Lung (tissue), 12 donors: ENCODE results near the gene PTPRG. TPM values are rescaled to one million over a fixed set of nuclear protein-coding genes. Genes with fewer than 3 reads are reported as not detected.

Experiments
- ATAC-seq: fragments of 200-7000 bp; cut with Tn5 transposase; one replicate; pipeline ENCODE4 v1.9.1; 2020; ENCODE audit warnings: moderate number of reproducible peaks; ENCODE audit not compliant: insufficient read depth, low FRiP score
- DNase-seq, 3 donors: peaks; one replicate each; pipeline ENCODE4 v3.0.0-alpha.2; 2013 to 2017
- H3K27ac ChIP-seq, 2 donors: one replicate each; pipeline ENCODE4 v1.5.1; 2013; ENCODE audit warnings: mild to moderate bottlenecking in 2 of 2, moderate library complexity in 2 of 2, control low read depth in 1 of 2, inconsistent platforms in 1 of 2, low read depth in 1 of 2, low read length in 1 of 2
- H3K27me3 ChIP-seq, 3 donors: one replicate each; pipeline ENCODE4 v1.5.1; 2013; ENCODE audit warnings: low read length in 2 of 3; ENCODE audit not compliant: control insufficient read depth in 3 of 3, insufficient read depth in 3 of 3
- H3K36me3 ChIP-seq, 4 donors: one replicate each; pipeline ENCODE4 v1.5.1; 2013; ENCODE audit warnings: low read length in 4 of 4, mild to moderate bottlenecking in 1 of 4, moderate library complexity in 1 of 4; ENCODE audit not compliant: control insufficient read depth in 4 of 4, insufficient read depth in 4 of 4
- H3K4me1 ChIP-seq, 5 donors: one replicate each; pipeline ENCODE4 v1.5.1; 2013; ENCODE audit warnings: low read length in 5 of 5, mild to moderate bottlenecking in 2 of 5, moderate library complexity in 1 of 5; ENCODE audit not compliant: control insufficient read depth in 5 of 5, insufficient read depth in 5 of 5
- H3K4me3 ChIP-seq: one replicate; pipeline ENCODE4 v1.5.1; 2013; ENCODE audit warnings: mild to moderate bottlenecking, control low read depth, moderate library complexity
- H3K9ac ChIP-seq, 2 donors: one replicate each; pipeline ENCODE4 v1.5.1; 2013; ENCODE audit warnings: low read length in 2 of 2, control low read depth in 1 of 2; ENCODE audit not compliant: insufficient read depth in 1 of 2
- H3K9me3 ChIP-seq, 4 donors: one replicate each; pipeline ENCODE4 v1.5.1; 2013; ENCODE audit warnings: low read length in 3 of 4, mild to moderate bottlenecking in 1 of 4, moderate library complexity in 1 of 4; ENCODE audit not compliant: control insufficient read depth in 4 of 4, insufficient read depth in 3 of 4
- WGBS, 2 donors: extraction: QIAGEN DNeasy Blood & Tissue Kit; methylation state at CpG; one replicate each; pipeline ENCODE4 v1.1.7; 2013; 5-methylcytosine and 5-hydroxymethylcytosine counted together
- polyA plus RNA-seq, 2 donors: library from polyadenylated mRNA; stranded (reverse); fragments of 200-250 nt; gene quantifications; one replicate each; pipeline ENCODE4 v1.2.1, GENCODE V29; 2013
- total RNA-seq, 2 donors: library from RNA; depleted of rRNA in 1 of 2; stranded (reverse); fragments of >200 nt in 1 of 2; gene quantifications; one replicate each; pipeline ENCODE4 v1.2.1, GENCODE V29; 2014 to 2021
- TF ChIP-seq, protein P1 (sequence below): IDR thresholded peaks from 2 replicates; pipeline ENCODE4 v1.5.1; 2012; ENCODE audit warnings: mild to moderate bottlenecking; ENCODE audit errors: control extremely low read depth, extremely low read depth
- donor health status: control.
- donor health status: control.
- donor health status: Bipolar disorder and iron deficiency.
- donor health status: healthy.
- donor health status: DM: yes; HTN: yes; CAD: no.

Gene PTPRG
- total and polyA plus RNA-seq, 4 donors: 8.5 to 131 (median 75.9) TPM

DNA sequence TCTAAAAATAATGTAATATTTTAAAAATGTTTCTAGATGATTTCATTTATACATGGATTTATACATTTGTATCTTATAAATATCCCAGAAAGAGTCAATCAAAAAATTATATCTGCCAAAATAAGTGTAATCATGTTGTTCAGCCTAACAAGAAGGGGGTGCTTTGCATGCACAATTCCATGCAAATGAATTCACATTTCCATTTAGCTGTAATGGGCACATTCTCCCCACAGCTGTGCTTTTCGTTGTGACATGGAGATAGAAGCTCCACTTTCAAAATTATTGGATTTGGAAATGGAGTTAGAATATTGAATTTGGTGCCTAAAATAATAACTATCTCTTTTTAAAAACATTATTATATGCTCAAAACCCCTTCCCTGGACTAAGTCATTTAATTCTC is 270.6 kb downstream of the PTPRG start:
- no peaks in the 10 kb centered on the region for H3K9me3 ChIP-seq
- no peak for DNase-seq
- 92 to 94% methylated on average over 1 of the region's 1 CpG for WGBS, 2 donors
- TF ChIP-seq, protein P1, sequence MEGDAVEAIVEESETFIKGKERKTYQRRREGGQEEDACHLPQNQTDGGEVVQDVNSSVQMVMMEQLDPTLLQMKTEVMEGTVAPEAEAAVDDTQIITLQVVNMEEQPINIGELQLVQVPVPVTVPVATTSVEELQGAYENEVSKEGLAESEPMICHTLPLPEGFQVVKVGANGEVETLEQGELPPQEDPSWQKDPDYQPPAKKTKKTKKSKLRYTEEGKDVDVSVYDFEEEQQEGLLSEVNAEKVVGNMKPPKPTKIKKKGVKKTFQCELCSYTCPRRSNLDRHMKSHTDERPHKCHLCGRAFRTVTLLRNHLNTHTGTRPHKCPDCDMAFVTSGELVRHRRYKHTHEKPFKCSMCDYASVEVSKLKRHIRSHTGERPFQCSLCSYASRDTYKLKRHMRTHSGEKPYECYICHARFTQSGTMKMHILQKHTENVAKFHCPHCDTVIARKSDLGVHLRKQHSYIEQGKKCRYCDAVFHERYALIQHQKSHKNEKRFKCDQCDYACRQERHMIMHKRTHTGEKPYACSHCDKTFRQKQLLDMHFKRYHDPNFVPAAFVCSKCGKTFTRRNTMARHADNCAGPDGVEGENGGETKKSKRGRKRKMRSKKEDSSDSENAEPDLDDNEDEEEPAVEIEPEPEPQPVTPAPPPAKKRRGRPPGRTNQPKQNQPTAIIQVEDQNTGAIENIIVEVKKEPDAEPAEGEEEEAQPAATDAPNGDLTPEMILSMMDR: no peak
- peaks cover 2 to 26% (median 16%) of the 10 kb centered on the region in 5 donors for H3K4me1 ChIP-seq
- H3K27me3 ChIP-seq: no peaks in the 10 kb centered on the region
- no peaks in the 10 kb centered on the region for H3K36me3 ChIP-seq
- no peak for ATAC-seq
- H3K4me3 ChIP-seq: no peak overlapping the region
- no peak overlapping the region for H3K9ac ChIP-seq
- no peak overlapping the region for H3K27ac ChIP-seq

- Histone ChIP-seq H3K27ac (no peak overlapping the region), H3K4me1 (peaks cover 2 to 23% (median 16%) of the 10 kb centered on the region in 5 donors), H3K4me3 (no peak overlapping the region), H3K36me3 (no peaks in the 10 kb centered on the region), H3K9me3 (no peaks in the 10 kb centered on the region), H3K9ac (no peak overlapping the region), H3K27me3 (no peaks in the 10 kb centered on the region)
- 79 to 91% methylated on average over 6 of the region's 6 CpGs for WGBS, 2 donors
- DNase-seq: no peak
- TF ChIP-seq, protein P1: no peak
- ATAC-seq: no peak
Observed at GRCh38 chr3:61832375-61833229, 271.2 kb downstream of the PTPRG start.

GRCh38 chr3:61839256-61839655 is 277.9 kb downstream of the PTPRG start:
- Histone ChIP-seq H3K4me1 (peaks cover 0 to 16% (median 12%) of the 10 kb centered on the region in 5 donors), H3K9me3 (no peaks in the 10 kb centered on the region), H3K36me3 (no peaks in the 10 kb centered on the region), H3K27me3 (no peaks in the 10 kb centered on the region), H3K4me3 (no peak overlapping the region), H3K9ac (no peak overlapping the region), H3K27ac (no peak overlapping the region)
- no peak for DNase-seq
- no peak for ATAC-seq
- TF ChIP-seq, protein P1: no peak
- WGBS, 2 donors: 74 to 82% methylated on average over 2 of the region's 2 CpGs
